Astrocyte (in vitro differentiated cells and primary cell): ENCODE data around the gene FAM180A. TPM values are rescaled to one million over a fixed set of nuclear protein-coding genes. Genes with fewer than 3 reads are reported as not detected.

Experiments used
- DNase-seq: peaks from one replicate; pipeline ENCODE4 v3.0.0-alpha.2; 2010; ENCODE audit warnings: low read depth
- FAIRE-seq: peaks from 2 replicates; lab custom pipeline; 2011; peaks lifted over from hg19 to GRCh38; lab: Jason Lieb, UNC
- H2AFZ ChIP-seq: 2 replicates; pipeline ENCODE4 v1.6.0; 2012; ENCODE audit warnings: low read depth, low read length, inconsistent platforms
- H3K27ac ChIP-seq: 2 replicates; pipeline ENCODE4 v1.5.1; 2011; ENCODE audit warnings: low read depth, low read length, inconsistent platforms
- H3K27me3 ChIP-seq: 2 replicates; pipeline ENCODE4 v1.6.0; 2011; ENCODE audit warnings: low read length, inconsistent platforms; ENCODE audit not compliant: insufficient read depth
- H3K36me3 ChIP-seq: 2 replicates; pipeline ENCODE4 v1.5.1; 2011; ENCODE audit warnings: low read length, inconsistent platforms; ENCODE audit not compliant: insufficient read depth
- H3K4me1 ChIP-seq: 2 replicates; pipeline ENCODE4 v1.5.1; 2011; ENCODE audit warnings: low read length, inconsistent platforms; ENCODE audit not compliant: insufficient read depth
- H3K4me2 ChIP-seq: 2 replicates; pipeline ENCODE4 v1.6.0; 2012; ENCODE audit warnings: low read length, inconsistent platforms
- H3K4me3 ChIP-seq: 2 replicates; pipeline ENCODE4 v1.5.1; 2011; ENCODE audit warnings: low read depth, mild to moderate bottlenecking, low read length, inconsistent platforms; ENCODE audit not compliant: insufficient read depth
- H3K79me2 ChIP-seq: 2 replicates; pipeline ENCODE4 v1.6.0; 2012; ENCODE audit warnings: mild to moderate bottlenecking, low read length, inconsistent platforms; ENCODE audit not compliant: insufficient read depth
- H3K9ac ChIP-seq: 2 replicates; pipeline ENCODE4 v1.6.0; 2012; ENCODE audit warnings: mild to moderate bottlenecking, low read length, inconsistent platforms
- H3K9me3 ChIP-seq: 2 replicates; pipeline ENCODE4 v1.5.1; 2012; ENCODE audit warnings: low read depth, mild to moderate bottlenecking, low read length, inconsistent platforms; ENCODE audit not compliant: insufficient read depth
- H4K20me1 ChIP-seq: 2 replicates; pipeline ENCODE4 v1.6.0; 2012; ENCODE audit warnings: low read length, inconsistent platforms; ENCODE audit not compliant: insufficient read depth
- H3K27ac Mint-ChIP-seq: one replicate; pipeline ENCODE4 v1.8.0; 2021; ENCODE audit warnings: mild to moderate bottlenecking, mixed read lengths; ENCODE audit not compliant: unreplicated experiment
- H3K27me3 Mint-ChIP-seq: one replicate; pipeline ENCODE4 v1.8.0; 2021; ENCODE audit warnings: low read depth, mixed read lengths; ENCODE audit not compliant: unreplicated experiment
- H3K36me3 Mint-ChIP-seq: one replicate; pipeline ENCODE4 v1.8.0; 2021; ENCODE audit warnings: low read depth, mixed read lengths; ENCODE audit not compliant: unreplicated experiment
- H3K4me1 Mint-ChIP-seq: one replicate; pipeline ENCODE4 v1.8.0; 2021; ENCODE audit warnings: low read depth, mixed read lengths; ENCODE audit not compliant: unreplicated experiment
- H3K4me3 Mint-ChIP-seq: one replicate; pipeline ENCODE4 v1.8.0; 2021; ENCODE audit warnings: mild to moderate bottlenecking, moderate library complexity, mixed read lengths; ENCODE audit not compliant: unreplicated experiment
- H3K9me3 Mint-ChIP-seq: one replicate; pipeline ENCODE4 v1.8.0; 2021; ENCODE audit warnings: mild to moderate bottlenecking, mixed read lengths; ENCODE audit not compliant: unreplicated experiment
- EZH2 ChIP-seq: IDR thresholded peaks from 2 replicates; pipeline ENCODE4 v1.6.1; 2012; ENCODE audit warnings: mild to moderate bottlenecking, low read length, inconsistent platforms; ENCODE audit not compliant: insufficient read depth
- total RNA-seq: library from RNA; stranded (reverse); gene quantifications from 2 replicates; pipeline ENCODE4 v1.2.1, GENCODE V29; 2021
- TF ChIP-seq, protein P1 (sequence below): IDR thresholded peaks from 2 replicates; pipeline ENCODE4 v1.5.1; 2011; ENCODE audit warnings: low read depth, mild to moderate bottlenecking, inconsistent platforms, low read length, moderate library complexity; ENCODE audit not compliant: insufficient read depth

FAM180A gene
- total RNA-seq, 1 donor from 2014 or later: not detected

DNA sequence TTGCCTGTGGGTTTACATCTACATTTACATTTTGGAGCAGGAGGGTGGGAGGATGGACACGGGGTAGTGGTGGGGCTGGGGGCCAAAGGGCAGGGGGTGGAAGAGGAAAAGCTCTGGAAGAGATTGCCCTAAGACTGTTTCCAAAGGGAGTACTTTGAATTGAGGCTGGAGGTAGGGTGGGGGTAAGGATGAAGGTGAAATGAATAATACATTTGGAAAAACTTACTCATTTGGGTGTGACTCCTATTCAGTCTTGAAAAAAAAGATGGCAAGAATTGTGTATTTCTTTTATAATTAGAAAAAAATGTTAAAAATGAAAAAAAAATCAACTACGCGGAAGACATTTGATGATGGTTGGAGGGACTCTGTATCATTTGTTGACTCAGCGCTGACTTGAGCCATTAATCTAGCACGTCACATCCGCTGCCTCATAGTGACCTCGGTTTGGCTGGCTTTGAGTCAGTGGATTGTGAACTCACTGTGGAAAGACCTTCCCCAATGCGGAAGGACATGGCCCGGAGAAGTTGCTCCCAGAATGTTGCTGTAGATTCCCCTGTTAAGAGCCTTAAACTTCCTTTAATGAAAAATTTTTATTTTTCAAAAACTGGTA is 2.8 kb downstream of the FAM180A start:
- Histone ChIP-seq H3K9ac (peak overlapping the region; percentile 78), H3K9me3 (no peaks in the 10 kb centered on the region), H3K36me3 (no peaks in the 10 kb centered on the region), H4K20me1 (no peaks in the 10 kb centered on the region), H3K27ac (peak overlapping the region; percentile 94), H2AFZ (peak overlapping the region; percentile 54), H3K4me2 (peak overlapping the region; percentile 74), H3K79me2 (no peaks in the 10 kb centered on the region), H3K27me3 (no peaks in the 10 kb centered on the region), H3K4me3 (no peak overlapping the region), H3K4me1 (peaks cover 31% of the 10 kb centered on the region)
- Mint-ChIP-seq H3K27me3 (peaks cover 14% of the 10 kb centered on the region), H3K27ac (no peak overlapping the region), H3K4me1 (peaks cover 8% of the 10 kb centered on the region), H3K9me3 (peaks cover 1% of the 10 kb centered on the region), H3K4me3 (no peak overlapping the region), H3K36me3 (no peaks in the 10 kb centered on the region)
- peak; percentile 99 for DNase-seq
- FAIRE-seq: peak; percentile 69
- TF ChIP-seq EZH2: no peak
- TF ChIP-seq, protein P1, sequence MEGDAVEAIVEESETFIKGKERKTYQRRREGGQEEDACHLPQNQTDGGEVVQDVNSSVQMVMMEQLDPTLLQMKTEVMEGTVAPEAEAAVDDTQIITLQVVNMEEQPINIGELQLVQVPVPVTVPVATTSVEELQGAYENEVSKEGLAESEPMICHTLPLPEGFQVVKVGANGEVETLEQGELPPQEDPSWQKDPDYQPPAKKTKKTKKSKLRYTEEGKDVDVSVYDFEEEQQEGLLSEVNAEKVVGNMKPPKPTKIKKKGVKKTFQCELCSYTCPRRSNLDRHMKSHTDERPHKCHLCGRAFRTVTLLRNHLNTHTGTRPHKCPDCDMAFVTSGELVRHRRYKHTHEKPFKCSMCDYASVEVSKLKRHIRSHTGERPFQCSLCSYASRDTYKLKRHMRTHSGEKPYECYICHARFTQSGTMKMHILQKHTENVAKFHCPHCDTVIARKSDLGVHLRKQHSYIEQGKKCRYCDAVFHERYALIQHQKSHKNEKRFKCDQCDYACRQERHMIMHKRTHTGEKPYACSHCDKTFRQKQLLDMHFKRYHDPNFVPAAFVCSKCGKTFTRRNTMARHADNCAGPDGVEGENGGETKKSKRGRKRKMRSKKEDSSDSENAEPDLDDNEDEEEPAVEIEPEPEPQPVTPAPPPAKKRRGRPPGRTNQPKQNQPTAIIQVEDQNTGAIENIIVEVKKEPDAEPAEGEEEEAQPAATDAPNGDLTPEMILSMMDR: no peak

DNA sequence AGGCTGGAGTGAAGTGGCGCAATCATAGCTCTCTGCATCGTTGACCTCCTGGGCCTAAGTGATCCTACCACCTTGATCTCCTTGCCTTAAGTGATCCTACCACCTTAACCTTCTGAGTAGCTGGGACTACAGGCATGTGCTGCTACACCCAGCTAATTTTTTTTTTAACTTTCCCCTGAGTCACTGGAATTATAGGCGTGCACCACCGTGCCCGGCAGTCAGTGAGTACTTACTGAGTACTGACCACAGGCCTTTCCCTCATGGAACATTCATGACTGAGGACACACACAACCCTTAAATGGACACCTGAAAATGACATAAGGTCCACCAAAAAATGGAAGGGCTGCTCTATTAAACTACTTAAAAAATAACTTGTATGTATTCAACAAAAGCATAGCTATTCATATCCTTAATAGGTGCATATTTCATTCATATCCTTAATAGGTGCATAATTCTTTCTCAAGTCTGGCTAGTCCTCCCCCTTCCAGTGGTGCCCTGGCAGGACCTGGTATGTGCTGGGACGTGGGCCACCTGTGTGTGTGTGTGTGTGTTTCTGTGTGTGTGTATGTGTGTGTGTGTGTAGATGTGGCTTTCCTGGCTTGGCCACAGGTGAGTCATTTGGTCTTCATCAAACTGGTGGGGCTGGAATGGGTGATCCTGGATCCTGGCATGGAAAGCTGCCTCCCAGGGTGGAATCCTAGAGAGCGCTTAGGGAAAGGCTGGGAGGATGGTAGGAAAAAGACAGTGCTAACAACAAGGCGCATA is 3.5 kb downstream of the FAM180A start:
- Histone ChIP-seq H3K9me3 (no peaks in the 10 kb centered on the region), H4K20me1 (no peaks in the 10 kb centered on the region), H3K27ac (peak overlapping the region; percentile 94), H3K4me2 (peak overlapping the region; percentile 74), H3K9ac (peak overlapping the region; percentile 78), H3K79me2 (no peaks in the 10 kb centered on the region), H3K27me3 (no peaks in the 10 kb centered on the region), H3K36me3 (no peaks in the 10 kb centered on the region), H2AFZ (peak overlapping the region; percentile 54), H3K4me3 (no peak overlapping the region), H3K4me1 (peaks cover 31% of the 10 kb centered on the region)
- peaks cover 18% of the 10 kb centered on the region for H3K27me3 Mint-ChIP-seq
- peaks cover 1% of the 10 kb centered on the region for H3K9me3 Mint-ChIP-seq
- H3K4me3 Mint-ChIP-seq: no peak overlapping the region
- H3K27ac Mint-ChIP-seq: peak overlapping the region; percentile 0
- DNase-seq: peak; percentile 94
- no peaks in the 10 kb centered on the region for H3K36me3 Mint-ChIP-seq
- TF ChIP-seq EZH2: no peak
- TF ChIP-seq, protein P1: no peak
- FAIRE-seq: no peak
- peaks cover 8% of the 10 kb centered on the region for H3K4me1 Mint-ChIP-seq
